Measurements from ENCODE around the gene LHX1.

LHX1 gene

GRCh38 chr17:36921095-36921851, 16.0 kb upstream of the LHX1 start:
- TF ChIP-seq POU6F1 (CRISPR knock-in tag; IDR thresholded peaks at IDR 0.05; ENCODE audit: borderline replicate concordance, low read depth) = no peak
- TF ChIP-seq ZFP3 (CRISPR knock-in tag; IDR thresholded peaks at IDR 0.05) = no peak
- TF ChIP-seq ISL1 (CRISPR knock-in tag; IDR thresholded peaks at IDR 0.05) = no peak
- no peak for TF ChIP-seq ARNTL (CRISPR knock-in tag; IDR thresholded peaks at IDR 0.05; ENCODE audit: borderline replicate concordance, low read depth)
- no peak for TF ChIP-seq CSDC2 (CRISPR knock-in tag; IDR thresholded peaks at IDR 0.05)
- TF ChIP-seq ZC3H10 (CRISPR knock-in tag; IDR thresholded peaks at IDR 0.05) = no peak
- no peak for TF ChIP-seq BACH2 (CRISPR knock-in tag; IDR thresholded peaks at IDR 0.05; ENCODE audit: borderline replicate concordance)
- no peak for TF ChIP-seq SNAI2 (CRISPR knock-in tag; IDR thresholded peaks at IDR 0.05)
- ATAC-seq = peak; percentile 51

- no peak for ATAC-seq
- TF ChIP-seq, protein P1, sequence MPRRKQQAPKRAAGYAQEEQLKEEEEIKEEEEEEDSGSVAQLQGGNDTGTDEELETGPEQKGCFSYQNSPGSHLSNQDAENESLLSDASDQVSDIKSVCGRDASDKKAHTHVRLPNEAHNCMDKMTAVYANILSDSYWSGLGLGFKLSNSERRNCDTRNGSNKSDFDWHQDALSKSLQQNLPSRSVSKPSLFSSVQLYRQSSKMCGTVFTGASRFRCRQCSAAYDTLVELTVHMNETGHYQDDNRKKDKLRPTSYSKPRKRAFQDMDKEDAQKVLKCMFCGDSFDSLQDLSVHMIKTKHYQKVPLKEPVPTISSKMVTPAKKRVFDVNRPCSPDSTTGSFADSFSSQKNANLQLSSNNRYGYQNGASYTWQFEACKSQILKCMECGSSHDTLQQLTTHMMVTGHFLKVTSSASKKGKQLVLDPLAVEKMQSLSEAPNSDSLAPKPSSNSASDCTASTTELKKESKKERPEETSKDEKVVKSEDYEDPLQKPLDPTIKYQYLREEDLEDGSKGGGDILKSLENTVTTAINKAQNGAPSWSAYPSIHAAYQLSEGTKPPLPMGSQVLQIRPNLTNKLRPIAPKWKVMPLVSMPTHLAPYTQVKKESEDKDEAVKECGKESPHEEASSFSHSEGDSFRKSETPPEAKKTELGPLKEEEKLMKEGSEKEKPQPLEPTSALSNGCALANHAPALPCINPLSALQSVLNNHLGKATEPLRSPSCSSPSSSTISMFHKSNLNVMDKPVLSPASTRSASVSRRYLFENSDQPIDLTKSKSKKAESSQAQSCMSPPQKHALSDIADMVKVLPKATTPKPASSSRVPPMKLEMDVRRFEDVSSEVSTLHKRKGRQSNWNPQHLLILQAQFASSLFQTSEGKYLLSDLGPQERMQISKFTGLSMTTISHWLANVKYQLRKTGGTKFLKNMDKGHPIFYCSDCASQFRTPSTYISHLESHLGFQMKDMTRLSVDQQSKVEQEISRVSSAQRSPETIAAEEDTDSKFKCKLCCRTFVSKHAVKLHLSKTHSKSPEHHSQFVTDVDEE (CRISPR knock-in tag; IDR thresholded peaks at IDR 0.05) = no peak
- no peak for TF ChIP-seq TCF4 (CRISPR knock-in tag; IDR thresholded peaks at IDR 0.05; ENCODE audit: borderline replicate concordance)
- TF ChIP-seq ZFP30 (CRISPR knock-in tag; IDR thresholded peaks at IDR 0.05) = no peak
- no peak for TF ChIP-seq POU6F1 (CRISPR knock-in tag; IDR thresholded peaks at IDR 0.05; ENCODE audit: borderline replicate concordance, low read depth)
- TF ChIP-seq, protein P2, sequence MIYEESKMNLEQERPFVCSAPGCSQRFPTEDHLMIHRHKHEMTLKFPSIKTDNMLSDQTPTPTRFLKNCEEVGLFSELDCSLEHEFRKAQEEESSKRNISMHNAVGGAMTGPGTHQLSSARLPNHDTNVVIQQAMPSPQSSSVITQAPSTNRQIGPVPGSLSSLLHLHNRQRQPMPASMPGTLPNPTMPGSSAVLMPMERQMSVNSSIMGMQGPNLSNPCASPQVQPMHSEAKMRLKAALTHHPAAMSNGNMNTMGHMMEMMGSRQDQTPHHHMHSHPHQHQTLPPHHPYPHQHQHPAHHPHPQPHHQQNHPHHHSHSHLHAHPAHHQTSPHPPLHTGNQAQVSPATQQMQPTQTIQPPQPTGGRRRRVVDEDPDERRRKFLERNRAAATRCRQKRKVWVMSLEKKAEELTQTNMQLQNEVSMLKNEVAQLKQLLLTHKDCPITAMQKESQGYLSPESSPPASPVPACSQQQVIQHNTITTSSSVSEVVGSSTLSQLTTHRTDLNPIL (CRISPR knock-in tag; IDR thresholded peaks at IDR 0.05; ENCODE audit: low read depth) = no peak
- no peak for TF ChIP-seq PATZ1 (CRISPR knock-in tag; IDR thresholded peaks at IDR 0.05; ENCODE audit: borderline replicate concordance)
- no peak for TF ChIP-seq ZNF8 (CRISPR knock-in tag; IDR thresholded peaks at IDR 0.05)
- TF ChIP-seq, protein P3, sequence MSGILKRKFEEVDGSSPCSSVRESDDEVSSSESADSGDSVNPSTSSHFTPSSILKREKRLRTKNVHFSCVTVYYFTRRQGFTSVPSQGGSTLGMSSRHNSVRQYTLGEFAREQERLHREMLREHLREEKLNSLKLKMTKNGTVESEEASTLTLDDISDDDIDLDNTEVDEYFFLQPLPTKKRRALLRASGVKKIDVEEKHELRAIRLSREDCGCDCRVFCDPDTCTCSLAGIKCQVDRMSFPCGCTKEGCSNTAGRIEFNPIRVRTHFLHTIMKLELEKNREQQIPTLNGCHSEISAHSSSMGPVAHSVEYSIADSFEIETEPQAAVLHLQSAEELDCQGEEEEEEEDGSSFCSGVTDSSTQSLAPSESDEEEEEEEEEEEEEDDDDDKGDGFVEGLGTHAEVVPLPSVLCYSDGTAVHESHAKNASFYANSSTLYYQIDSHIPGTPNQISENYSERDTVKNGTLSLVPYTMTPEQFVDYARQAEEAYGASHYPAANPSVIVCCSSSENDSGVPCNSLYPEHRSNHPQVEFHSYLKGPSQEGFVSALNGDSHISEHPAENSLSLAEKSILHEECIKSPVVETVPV (CRISPR knock-in tag; IDR thresholded peaks at IDR 0.05) = no peak
- TF ChIP-seq ZNF565 (CRISPR knock-in tag; conservative IDR thresholded peaks at IDR 0.05; ENCODE audit: low read depth) = no peak
- no peak for TF ChIP-seq ZFP3 (CRISPR knock-in tag; IDR thresholded peaks at IDR 0.05)
Observed at GRCh38 chr17:36922175-36922574, 15.1 kb upstream of the LHX1 start.

- TF ChIP-seq, protein P2 (CRISPR knock-in tag; IDR thresholded peaks at IDR 0.05; ENCODE audit: low read depth) = no peak
- no peak for TF ChIP-seq PATZ1 (CRISPR knock-in tag; IDR thresholded peaks at IDR 0.05; ENCODE audit: borderline replicate concordance)
- TF ChIP-seq, protein P1 (CRISPR knock-in tag; IDR thresholded peaks at IDR 0.05) = no peak
- TF ChIP-seq ZNF70 (CRISPR knock-in tag; IDR thresholded peaks at IDR 0.05) = no peak
- TF ChIP-seq TCF4 (CRISPR knock-in tag; IDR thresholded peaks at IDR 0.05; ENCODE audit: borderline replicate concordance) = no peak
- no peak for TF ChIP-seq SNAI2 (CRISPR knock-in tag; IDR thresholded peaks at IDR 0.05)
- no peak for TF ChIP-seq GLIS3 (CRISPR knock-in tag; IDR thresholded peaks at IDR 0.05)
- TF ChIP-seq RARB (CRISPR knock-in tag; IDR thresholded peaks at IDR 0.05) = no peak
- no peak for ATAC-seq
Observed at GRCh38 chr17:36923814-36924221, 13.5 kb upstream of the LHX1 start.
